Head of caudate nucleus (tissue), 42 donors: ENCODE data around the gene TSPAN14.
"Not testable (repeated sequence)": the region's sequence is repeated elsewhere in the genome, so short reads cannot be mapped to it uniquely, and the experiment has no call there.

Experiments used
- DNase-seq, 42 donors: peaks; one replicate each; pipeline versions ENCODE4 v3.0.0 to v3.0.0-alpha.2; 2020 to 2021; ENCODE audit warnings: mixed read lengths in 7 of 42
- intact Hi-C: fragments of 100-400 bp; cut with DNase I; formaldehyde crosslinking; loops from one replicate; pipeline ENCODE4 v1.15.0; 2022

The TSPAN14 gene

DNA sequence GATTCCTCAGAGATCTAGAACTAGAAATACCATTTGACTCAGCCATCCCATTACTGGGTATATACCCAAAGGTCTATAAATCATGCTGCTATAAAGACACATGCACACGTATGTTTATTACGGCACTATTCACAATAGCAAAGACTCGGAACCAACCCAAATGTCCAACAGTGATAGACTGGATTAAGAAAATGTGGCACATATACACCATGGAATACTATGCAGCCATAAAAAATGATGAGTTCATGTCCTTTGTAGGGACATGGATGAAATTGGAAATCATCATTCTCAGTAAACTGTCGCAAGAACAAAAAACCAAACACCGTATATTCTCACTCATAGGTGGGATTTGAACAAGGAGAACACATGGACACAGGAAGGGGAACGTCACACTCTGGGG lies 26.3 kb downstream of the TSPAN14 start:
- intact Hi-C loops, DNase-seq: not testable (repeated sequence)

- DNase-seq = no peak
- intact Hi-C loops = no loop called here
Observed at GRCh38 chr10:80480852-80481251, 26.7 kb downstream of the TSPAN14 start.

DNA sequence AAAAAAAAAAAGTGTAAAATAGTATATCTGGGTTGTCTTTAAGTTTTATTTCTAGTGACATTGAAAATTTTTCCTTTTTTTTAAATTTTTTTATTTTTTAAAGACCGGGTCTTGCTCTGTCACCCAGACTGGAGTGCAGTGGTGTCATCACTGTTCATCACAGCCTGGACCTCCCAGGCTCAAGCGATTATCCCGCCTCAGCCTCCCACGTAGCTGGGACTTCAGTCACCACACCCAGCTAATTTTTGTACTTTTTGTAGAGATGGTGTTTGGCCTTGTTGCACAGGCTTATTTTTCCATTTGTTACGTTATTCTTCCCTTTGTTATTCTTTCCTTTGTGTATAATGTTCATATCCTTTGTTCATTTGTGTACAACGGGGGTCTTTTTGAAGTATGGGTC lies 30.1 kb downstream of the TSPAN14 start:
- peak in 1 of 42 donors; percentile 21 for DNase-seq
- intact Hi-C loops = no loop called here

DNA sequence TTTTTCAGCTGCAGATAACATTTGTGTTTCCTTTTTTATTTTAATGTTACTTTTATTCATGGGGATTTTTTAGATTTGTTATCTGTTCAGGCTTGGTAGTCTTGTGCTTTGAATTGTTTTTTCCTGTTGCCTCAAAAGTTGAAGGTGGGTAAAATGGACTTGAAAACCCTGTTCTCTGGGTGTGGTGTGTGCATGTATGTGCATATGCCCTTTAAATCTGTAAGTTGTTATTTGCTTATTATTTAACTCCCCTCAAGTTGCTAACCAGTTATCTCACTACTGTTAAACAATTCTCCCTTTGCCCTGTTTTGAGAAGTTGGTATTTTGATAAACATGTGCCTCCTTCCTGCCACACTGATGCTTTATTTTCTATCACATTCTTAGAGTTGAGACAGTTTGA lies 30.6 kb downstream of the TSPAN14 start:
- intact Hi-C loops = no loop called here
- DNase-seq = no peak

- peak in 3 of 42 donors; percentile 13 to 22 (median 19) for DNase-seq
- intact Hi-C loops = no loop called here
Observed at GRCh38 chr10:80485076-80485945, 31.2 kb downstream of the TSPAN14 start.

DNA sequence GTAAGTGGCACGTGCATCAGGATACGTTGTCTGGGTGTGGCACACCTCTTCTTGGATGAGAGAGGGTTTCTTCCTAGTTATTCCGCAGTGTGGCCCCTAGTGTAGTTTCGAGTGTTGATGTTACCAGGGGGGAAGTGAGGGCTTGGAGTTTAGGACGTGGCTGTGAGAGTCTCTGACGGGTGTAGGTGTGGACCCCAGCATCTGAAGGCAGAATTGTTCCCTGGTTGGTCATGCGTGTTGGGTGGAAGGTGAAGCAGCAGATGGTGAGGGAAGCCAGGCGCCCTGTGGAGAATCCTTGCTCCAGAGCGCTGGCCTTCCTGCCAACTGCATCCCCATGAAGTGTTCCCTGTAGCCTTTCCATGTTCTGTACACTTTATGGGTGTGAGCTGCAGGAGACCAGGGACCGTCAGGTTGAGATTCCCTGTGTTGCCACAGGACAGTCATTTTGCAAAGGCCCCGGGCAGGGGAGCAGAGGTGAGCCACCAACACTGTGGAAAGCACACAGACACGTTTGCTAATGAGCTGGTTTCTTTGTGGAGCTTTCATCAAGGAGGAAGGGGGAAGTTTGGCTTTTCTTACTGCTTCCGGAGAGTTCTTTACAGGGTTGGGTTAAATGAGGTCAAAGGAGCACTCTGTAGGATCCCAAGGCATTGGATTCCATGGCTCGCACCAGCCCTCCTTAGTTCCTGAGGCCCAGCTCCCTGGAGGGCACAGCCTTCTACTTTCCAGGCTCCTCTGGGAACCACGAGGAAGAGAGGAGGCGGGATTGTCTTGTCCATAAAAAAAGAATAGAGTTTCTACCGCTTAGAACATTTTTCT lies 32.0 kb downstream of the TSPAN14 start:
- intact Hi-C loops = no loop called here
- DNase-seq = peak in 3 of 42 donors; percentile 14 to 33 (median 23)

DNA sequence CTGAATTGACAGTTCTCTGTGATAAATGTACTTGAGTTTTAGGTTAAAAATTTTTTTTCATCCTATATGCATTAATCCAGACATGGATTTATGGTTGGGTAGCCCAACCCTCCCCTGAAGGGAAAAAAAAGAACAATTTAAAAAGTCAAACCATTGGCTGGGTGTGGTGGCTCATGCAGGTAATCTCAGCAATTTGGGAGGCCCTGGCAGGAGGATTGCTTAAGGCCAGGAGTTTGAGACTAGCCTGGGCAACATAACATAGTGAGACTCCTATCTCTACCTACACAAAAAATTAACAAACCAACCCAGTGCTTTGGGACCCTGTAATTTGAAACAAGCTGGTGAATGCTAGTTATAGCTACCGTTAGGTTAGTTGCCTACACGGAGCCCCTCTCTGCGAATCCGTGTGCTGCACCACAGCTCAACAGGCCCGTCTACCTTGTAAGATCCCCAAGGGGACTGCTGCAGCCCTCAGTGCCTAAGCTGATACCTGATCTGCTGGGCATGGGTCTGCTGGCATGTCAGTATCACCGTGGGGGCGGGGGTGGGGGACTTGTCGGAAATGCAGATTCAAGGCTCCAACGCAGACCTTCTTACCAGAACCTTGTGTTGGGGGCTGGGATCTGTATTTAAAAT lies 32.8 kb downstream of the TSPAN14 start:
- intact Hi-C loops = no loop called here
- DNase-seq = peak in 2 of 42 donors; percentile 7 to 15

DNA sequence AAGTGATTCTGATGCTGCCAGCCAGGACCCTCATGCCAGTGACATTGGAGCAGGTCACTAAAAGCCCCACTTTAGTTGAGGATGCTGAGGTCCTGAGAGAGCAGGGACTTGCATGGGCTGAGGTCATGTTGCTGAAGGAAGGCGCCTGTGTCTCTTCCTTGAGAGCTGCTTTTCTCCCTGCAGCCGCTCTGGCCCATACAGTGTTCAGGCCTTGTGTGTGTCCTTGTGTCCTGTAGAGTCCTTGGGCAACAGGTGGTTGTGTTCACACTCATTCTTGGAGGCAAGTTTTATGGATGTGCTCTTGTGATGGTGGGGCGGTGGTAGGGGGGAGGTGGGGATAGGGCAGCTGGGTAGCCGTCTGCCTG lies 33.3 kb downstream of the TSPAN14 start:
- intact Hi-C loops = no loop called here

GRCh38 chr10:80487791-80488538 lies 33.9 kb downstream of the TSPAN14 start:
- intact Hi-C loops = no loop called here
- peak in 9 of 42 donors; percentile 25 to 64 (median 33) for DNase-seq

More for the DNA sequence above, 33.3 kb downstream of the TSPAN14 start:
- DNase-seq = peak in 2 of 42 donors; percentile 15 to 16

DNA sequence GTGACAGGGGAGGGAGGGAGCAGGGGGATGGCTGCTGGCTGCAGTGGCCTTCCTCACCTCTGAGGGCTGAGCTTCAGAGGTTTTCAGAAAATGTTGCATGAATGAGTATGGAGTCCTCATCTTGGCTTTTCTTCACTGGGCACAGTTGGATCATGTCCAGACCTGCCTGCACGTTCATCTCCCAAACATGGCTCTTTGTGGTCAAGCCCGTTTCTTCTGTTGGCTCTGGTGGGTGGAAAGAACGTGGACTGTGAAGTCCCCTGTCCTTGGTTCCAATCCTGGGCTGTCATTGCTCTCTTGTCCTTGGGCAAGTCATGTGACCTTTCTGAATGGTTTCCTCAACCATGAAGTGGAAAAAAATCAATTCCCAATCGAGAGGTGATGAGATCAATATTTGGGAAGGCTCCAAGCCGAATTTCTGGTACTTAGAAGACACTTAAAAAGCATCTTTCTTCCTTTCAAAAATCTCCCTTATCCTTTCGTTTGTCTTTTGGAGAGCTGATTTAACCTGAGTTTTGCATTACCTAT lies 34.5 kb downstream of the TSPAN14 start:
- peak in 1 of 42 donors; percentile 15 for DNase-seq
- intact Hi-C loops = no loop called here

GRCh38 chr10:80489371-80490112 lies 35.4 kb downstream of the TSPAN14 start:
- peak in 1 of 42 donors; percentile 13 for DNase-seq
- intact Hi-C loops = no loop called here

GRCh38 chr10:80491251-80492102 lies 37.4 kb downstream of the TSPAN14 start:
- peak in 13 of 42 donors; percentile 32 to 74 (median 47) for DNase-seq
- intact Hi-C loops = no loop called here

- intact Hi-C loops = no loop called here
- DNase-seq = no peak
Observed at GRCh38 chr10:80492848-80493521, 38.9 kb downstream of the TSPAN14 start.

GRCh38 chr10:80493522-80494051 lies 39.5 kb downstream of the TSPAN14 start:
- intact Hi-C loops = no loop called here
- DNase-seq = peak in 2 of 42 donors; percentile 15 to 19

DNA sequence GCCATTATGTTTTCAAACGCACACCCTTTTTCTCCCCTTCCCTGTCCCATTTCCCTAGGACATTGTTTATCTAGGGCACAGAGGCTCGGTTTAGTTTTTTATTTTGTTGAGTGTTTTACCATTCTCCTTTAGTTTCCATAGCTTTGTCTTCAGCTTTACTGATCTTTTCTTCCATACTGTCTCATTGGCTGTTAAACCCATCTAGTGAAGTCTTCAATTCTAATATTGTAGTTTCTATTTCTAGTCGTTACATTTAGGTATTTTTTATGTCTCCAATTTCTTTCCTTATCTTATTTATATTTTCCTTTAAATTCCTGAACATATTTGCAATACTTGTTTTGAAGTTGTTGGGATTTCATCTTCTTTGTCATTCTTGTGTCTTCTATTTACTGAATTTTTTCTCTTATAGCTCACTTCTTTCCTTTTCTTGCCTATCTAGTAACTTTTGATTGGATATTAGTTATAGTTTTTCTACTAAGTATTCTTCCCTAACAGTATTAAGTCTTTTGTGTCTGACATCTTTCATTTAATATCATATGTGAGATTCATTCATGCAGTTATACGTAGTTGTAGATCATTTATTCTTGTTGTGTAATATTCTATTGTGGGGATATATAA lies 42.6 kb downstream of the TSPAN14 start:
- no peak for DNase-seq
- intact Hi-C loops = no loop called here
